ENCODE measurements around the gene SEL1L. TPM values are rescaled to one million over a fixed set of nuclear protein-coding genes. Genes with fewer than 3 reads are reported as not detected.
"Not testable (repeated sequence)": the region's sequence is repeated elsewhere in the genome, so short reads cannot be mapped to it uniquely, and the experiment has no call there.

The SEL1L gene
- total RNA-seq, 1 experiment from 2014 or later: 116 TPM

DNA sequence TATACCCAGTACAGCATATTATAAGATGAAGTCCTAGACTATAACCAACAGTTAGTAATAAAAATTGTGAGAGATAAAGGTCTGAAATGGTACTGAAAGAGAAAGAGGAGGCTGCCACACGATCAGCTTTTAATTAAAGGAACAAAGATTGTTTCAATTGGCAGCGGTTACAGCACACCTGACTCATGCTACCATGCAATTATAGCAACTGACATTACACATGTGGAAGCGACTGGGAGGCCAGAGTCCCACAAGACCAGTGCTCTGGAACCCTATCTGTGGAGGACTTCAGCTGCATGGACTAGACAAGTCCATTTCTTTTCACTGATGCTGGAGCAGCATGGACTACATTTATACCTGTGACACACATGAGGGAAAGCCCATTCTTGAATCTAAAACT, 55.2 kb downstream of the SEL1L start:
- Histone ChIP-seq H3K27ac (ENCODE audit: low read length) (no peak overlapping the region), H3K79me2 (ENCODE audit: low read length) (0 out of 2 replicates have a peak, but pooled peaks cover 6% of the 10 kb centered on the region), H3K36me3 (ENCODE audit: insufficient read depth, low read length) (peaks cover 58% of the 10 kb centered on the region; the same call in 1 of the 2 replicates)

DNA sequence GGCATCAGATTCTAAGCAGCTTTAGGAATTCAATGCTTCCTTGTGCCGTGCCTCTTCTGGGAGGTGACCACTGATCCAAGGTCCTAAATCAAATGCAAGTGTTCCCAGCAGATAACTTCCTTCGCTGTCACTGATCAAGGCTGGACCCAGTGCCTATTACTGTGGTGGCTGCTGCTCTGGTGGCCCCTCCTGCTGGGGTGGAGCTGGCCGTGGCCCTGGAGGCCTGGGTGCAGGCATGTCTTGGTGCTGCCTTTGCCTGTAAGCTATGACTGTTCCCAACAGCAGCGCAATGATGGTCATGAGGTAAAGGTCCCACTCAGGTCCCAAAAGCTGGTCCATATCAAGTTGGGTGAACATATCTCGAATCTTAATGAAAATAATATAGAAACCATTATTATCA, 56.8 kb downstream of the SEL1L start:
- Histone ChIP-seq H3K4me2 (ENCODE audit: low read depth, low read length, poor library complexity, severe bottlenecking) (no peak overlapping the region), H3K9me3 (ENCODE audit: low read length) (no peaks in the 10 kb centered on the region), H3K27me3 (ENCODE audit: low read length) (no peaks in the 10 kb centered on the region), H3K4me1 (ENCODE audit: low read length) (peaks cover 22% of the 10 kb centered on the region), H3K27ac (ENCODE audit: low read length) (no peak overlapping the region), H3K79me2 (ENCODE audit: low read length) (no peaks in the 10 kb centered on the region), H3K4me3 (ENCODE audit: low read length) (no peak overlapping the region), H3K36me3 (ENCODE audit: insufficient read depth, low read length) (peaks cover 57% of the 10 kb centered on the region; the same call in 1 of the 2 replicates), H3K9me2 (replicated peaks; ENCODE audit: insufficient read depth, low read length) (no peaks in the 10 kb centered on the region), H2AFZ (ENCODE audit: low read length) (no peak overlapping the region), H4K20me1 (ENCODE audit: insufficient read depth, low read depth, low read length) (no peaks in the 10 kb centered on the region), H3K9ac (ENCODE audit: low read length) (no peak overlapping the region)
- DNase-seq: no peak

More for the DNA sequence above, 55.2 kb downstream of the SEL1L start:
- peaks cover 8% of the 10 kb centered on the region for H3K4me1 ChIP-seq (ENCODE audit: low read length)
- no peak overlapping the region for H2AFZ ChIP-seq (ENCODE audit: low read length)
- no peaks in the 10 kb centered on the region for H3K27me3 ChIP-seq (ENCODE audit: low read length)
- H3K9ac ChIP-seq (ENCODE audit: low read length): no peak overlapping the region
- H4K20me1 ChIP-seq (ENCODE audit: insufficient read depth, low read depth, low read length): no peaks in the 10 kb centered on the region
- no peak overlapping the region for H3K4me2 ChIP-seq (ENCODE audit: low read depth, low read length, poor library complexity, severe bottlenecking)
- no peak for DNase-seq
- no peaks in the 10 kb centered on the region for H3K9me3 ChIP-seq (ENCODE audit: low read length)
- no peaks in the 10 kb centered on the region for H3K9me2 ChIP-seq (replicated peaks; ENCODE audit: insufficient read depth, low read length)
- H3K4me3 ChIP-seq (ENCODE audit: low read length): no peak overlapping the region

DNA sequence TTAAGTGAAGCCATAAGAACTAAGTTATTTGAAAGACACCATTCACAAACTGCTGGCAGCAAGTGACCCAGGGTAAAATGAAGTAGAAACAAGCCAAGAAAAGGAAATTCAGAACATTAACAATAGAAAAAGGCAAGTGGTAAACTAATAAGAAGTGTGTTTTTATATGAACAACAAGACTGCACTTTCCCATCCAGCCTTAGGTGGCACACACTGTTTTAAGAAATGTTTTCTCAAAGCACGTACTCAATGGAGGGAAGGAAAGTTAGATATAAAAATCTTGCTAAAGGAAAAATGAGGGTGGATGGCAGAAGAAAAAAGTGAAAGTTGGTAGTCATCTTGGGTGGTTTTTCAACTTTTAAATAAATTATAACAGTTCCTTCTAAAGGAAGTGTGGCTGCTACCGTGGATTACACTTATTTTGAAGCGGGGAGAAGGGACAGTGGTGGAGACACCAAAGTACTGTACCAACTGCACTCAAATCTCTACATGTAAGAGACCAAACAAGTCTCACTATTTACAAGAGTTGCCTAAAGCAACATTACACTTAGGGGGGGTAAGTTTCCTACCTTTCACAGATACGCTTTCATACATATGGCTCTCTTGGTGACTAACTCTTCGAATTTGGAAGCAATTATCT, 58.8 kb downstream of the SEL1L start:
- Histone ChIP-seq H3K27ac (ENCODE audit: low read length) (peak overlapping the region; percentile 2; the same call in 1 of the 2 replicates), H4K20me1 (ENCODE audit: insufficient read depth, low read depth, low read length) (no peaks in the 10 kb centered on the region), H3K79me2 (ENCODE audit: low read length) (no peaks in the 10 kb centered on the region), H3K36me3 (ENCODE audit: insufficient read depth, low read length) (peaks cover 46% of the 10 kb centered on the region; the same call in 1 of the 2 replicates), H2AFZ (ENCODE audit: low read length) (no peak overlapping the region), H3K9me2 (replicated peaks; ENCODE audit: insufficient read depth, low read length) (no peaks in the 10 kb centered on the region), H3K27me3 (ENCODE audit: low read length) (no peaks in the 10 kb centered on the region), H3K4me3 (ENCODE audit: low read length) (no peak overlapping the region), H3K9ac (ENCODE audit: low read length) (no peak overlapping the region), H3K4me2 (ENCODE audit: low read depth, low read length, poor library complexity, severe bottlenecking) (no peak overlapping the region), H3K4me1 (ENCODE audit: low read length) (peaks cover 39% of the 10 kb centered on the region), H3K9me3 (ENCODE audit: low read length) (no peaks in the 10 kb centered on the region)
- DNase-seq: no peak

DNA sequence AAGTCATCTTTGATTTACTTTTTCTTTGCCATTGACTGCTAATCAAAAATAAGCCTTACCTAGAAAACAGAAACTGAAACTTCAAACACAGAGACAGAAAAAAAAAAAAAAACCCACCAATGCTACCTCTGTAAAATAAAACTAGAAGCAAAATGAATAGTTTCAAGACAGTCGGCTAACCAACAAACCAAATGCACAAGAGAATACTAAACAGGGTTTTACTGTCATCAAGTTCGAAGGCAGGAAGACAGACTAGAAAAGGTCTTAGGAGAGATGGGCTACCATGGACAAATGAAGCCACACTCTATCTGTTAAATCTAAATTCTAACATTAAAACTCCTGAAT, 59.5 kb downstream of the SEL1L start:
- H3K36me3 ChIP-seq (ENCODE audit: insufficient read depth, low read length): peaks cover 41% of the 10 kb centered on the region; the same call in 1 of the 2 replicates
- H3K4me3 ChIP-seq (ENCODE audit: low read length): no peak overlapping the region
- H3K9me3 ChIP-seq (ENCODE audit: low read length): no peaks in the 10 kb centered on the region
- no peaks in the 10 kb centered on the region for H3K27me3 ChIP-seq (ENCODE audit: low read length)
- peak overlapping the region; percentile 2; the same call in 1 of the 2 replicates for H3K27ac ChIP-seq (ENCODE audit: low read length)
- H3K79me2 ChIP-seq (ENCODE audit: low read length): no peaks in the 10 kb centered on the region
- H3K9ac ChIP-seq (ENCODE audit: low read length): no peak overlapping the region
- H3K4me2 ChIP-seq (ENCODE audit: low read depth, low read length, poor library complexity, severe bottlenecking): no peak overlapping the region
- DNase-seq: no peak
- peaks cover 39% of the 10 kb centered on the region for H3K4me1 ChIP-seq (ENCODE audit: low read length)
- H3K9me2 ChIP-seq (replicated peaks; ENCODE audit: insufficient read depth, low read length): no peaks in the 10 kb centered on the region
- H4K20me1 ChIP-seq (ENCODE audit: insufficient read depth, low read depth, low read length): no peaks in the 10 kb centered on the region
- H2AFZ ChIP-seq (ENCODE audit: low read length): no peak overlapping the region

DNA sequence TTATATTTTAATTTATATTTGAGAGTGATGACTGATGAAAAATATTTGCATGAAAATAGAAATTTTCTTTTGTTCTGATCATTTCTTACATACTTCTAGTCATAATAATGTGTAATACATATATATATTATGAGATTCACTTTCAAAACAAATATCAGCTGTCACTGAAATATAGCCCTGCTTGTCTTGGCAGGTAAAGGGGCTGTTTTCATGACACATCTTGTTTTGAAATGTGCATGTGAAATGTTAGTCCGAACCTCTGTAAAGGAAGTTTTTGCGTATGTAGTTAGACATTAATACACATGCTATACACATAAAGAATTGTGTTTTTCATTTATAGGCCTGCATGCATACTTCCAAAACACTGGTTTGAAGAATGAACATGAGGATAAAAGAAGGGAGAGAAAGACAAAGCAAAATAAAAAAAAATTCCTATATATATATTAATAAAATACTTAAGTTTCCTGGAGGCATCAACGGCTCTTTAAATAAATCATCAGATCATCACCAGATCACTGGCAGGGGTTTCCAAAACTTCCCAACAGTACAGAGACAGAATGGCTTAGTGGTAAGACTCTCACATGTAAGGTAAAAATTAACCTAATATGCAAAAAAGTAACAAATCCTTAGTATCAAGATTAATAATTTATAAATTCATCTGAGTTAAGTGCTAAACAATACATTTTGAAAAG, 60.1 kb downstream of the SEL1L start:
- Histone ChIP-seq H3K9ac (ENCODE audit: low read length) (no peak overlapping the region), H3K4me3 (ENCODE audit: low read length) (no peak overlapping the region), H3K4me2 (ENCODE audit: low read depth, low read length, poor library complexity, severe bottlenecking) (no peak overlapping the region), H3K27ac (ENCODE audit: low read length) (no peak overlapping the region), H3K9me2 (replicated peaks; ENCODE audit: insufficient read depth, low read length) (no peaks in the 10 kb centered on the region), H3K79me2 (ENCODE audit: low read length) (no peaks in the 10 kb centered on the region), H3K36me3 (ENCODE audit: insufficient read depth, low read length) (peaks cover 35% of the 10 kb centered on the region; the same call in 1 of the 2 replicates), H3K27me3 (ENCODE audit: low read length) (no peaks in the 10 kb centered on the region), H4K20me1 (ENCODE audit: insufficient read depth, low read depth, low read length) (no peaks in the 10 kb centered on the region), H3K4me1 (ENCODE audit: low read length) (peaks cover 39% of the 10 kb centered on the region), H3K9me3 (ENCODE audit: low read length) (no peaks in the 10 kb centered on the region), H2AFZ (ENCODE audit: low read length) (no peak overlapping the region)
- DNase-seq: no peak

DNA sequence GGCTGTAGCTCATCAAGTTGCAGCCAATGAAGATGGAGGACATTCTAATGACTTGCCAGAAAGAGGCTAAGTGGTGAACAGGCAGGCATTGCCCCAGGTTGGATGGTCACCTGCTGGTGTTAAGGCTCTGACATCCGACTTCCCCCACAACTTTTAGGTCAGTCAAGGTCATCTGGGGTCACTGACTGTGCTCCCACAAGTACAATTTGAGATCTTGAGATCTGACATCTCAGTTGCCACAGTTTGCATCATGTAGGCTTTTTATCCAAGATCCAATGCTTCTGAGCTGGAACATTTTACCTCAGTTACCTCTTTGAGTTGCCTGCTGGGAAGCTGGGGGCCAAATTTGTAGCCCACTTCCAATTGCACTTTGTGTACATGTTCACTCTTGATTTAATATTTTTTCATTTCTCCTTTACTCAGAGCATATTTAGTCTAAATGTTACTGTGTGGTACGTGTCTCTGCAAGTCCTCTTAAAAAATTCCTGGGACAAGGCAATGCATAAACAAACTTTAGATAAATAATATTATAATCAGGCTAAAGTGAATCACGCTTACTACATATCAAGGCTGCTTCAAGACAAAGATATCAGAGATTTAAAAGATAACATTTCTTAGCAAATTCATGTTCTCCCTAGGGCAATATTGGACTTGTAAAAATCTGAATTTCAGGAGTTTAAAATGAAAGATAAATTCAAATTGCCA, 61.4 kb downstream of the SEL1L start:
- Histone ChIP-seq H3K9me2 (replicated peaks; ENCODE audit: insufficient read depth, low read length) (no peaks in the 10 kb centered on the region), H3K4me2 (ENCODE audit: low read depth, low read length, poor library complexity, severe bottlenecking) (no peak overlapping the region), H3K36me3 (ENCODE audit: insufficient read depth, low read length) (peaks cover 29% of the 10 kb centered on the region; the same call in 1 of the 2 replicates), H3K4me3 (ENCODE audit: low read length) (no peak overlapping the region), H3K9ac (ENCODE audit: low read length) (no peak overlapping the region), H4K20me1 (ENCODE audit: insufficient read depth, low read depth, low read length) (no peaks in the 10 kb centered on the region), H2AFZ (ENCODE audit: low read length) (no peak overlapping the region), H3K27ac (ENCODE audit: low read length) (0 out of 2 replicates have a peak overlapping the region, but pooled peaks have one; percentile 5), H3K4me1 (ENCODE audit: low read length) (peaks cover 39% of the 10 kb centered on the region), H3K79me2 (ENCODE audit: low read length) (no peaks in the 10 kb centered on the region), H3K27me3 (ENCODE audit: low read length) (no peaks in the 10 kb centered on the region), H3K9me3 (ENCODE audit: low read length) (no peaks in the 10 kb centered on the region)
- DNase-seq: no peak

DNA sequence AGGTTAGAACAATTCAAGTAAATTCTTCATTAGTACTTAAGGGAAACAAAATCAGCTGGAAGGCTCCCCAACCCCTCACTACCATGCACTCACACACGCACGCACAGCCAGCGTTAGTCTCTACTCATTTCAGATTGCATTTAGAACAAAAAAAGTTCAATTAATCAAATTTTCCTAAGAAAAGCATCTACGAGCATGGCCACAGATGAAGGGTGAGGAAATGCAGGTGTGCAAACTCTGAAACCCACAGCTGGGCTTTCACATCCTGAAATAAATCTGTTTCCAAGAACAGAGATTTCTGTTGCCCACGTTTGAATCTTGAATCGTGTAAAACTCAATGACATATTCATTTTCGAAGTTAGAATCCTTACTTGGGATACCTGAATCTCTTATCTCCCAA, 62.6 kb downstream of the SEL1L start:
- Histone ChIP-seq H2AFZ (ENCODE audit: low read length) (no peak overlapping the region), H3K36me3 (ENCODE audit: insufficient read depth, low read length) (peaks cover 17% of the 10 kb centered on the region; the same call in 1 of the 2 replicates), H3K4me1 (ENCODE audit: low read length) (peaks cover 39% of the 10 kb centered on the region), H3K79me2 (ENCODE audit: low read length) (no peaks in the 10 kb centered on the region), H3K27me3 (ENCODE audit: low read length) (no peaks in the 10 kb centered on the region), H3K9me2 (replicated peaks; ENCODE audit: insufficient read depth, low read length) (no peaks in the 10 kb centered on the region), H3K9ac (ENCODE audit: low read length) (no peak overlapping the region), H3K4me2 (ENCODE audit: low read depth, low read length, poor library complexity, severe bottlenecking) (peak overlapping the region; percentile 26), H3K4me3 (ENCODE audit: low read length) (peak overlapping the region; percentile 9; the same call in 1 of the 2 replicates), H3K9me3 (ENCODE audit: low read length) (no peaks in the 10 kb centered on the region), H3K27ac (ENCODE audit: low read length) (peak overlapping the region; percentile 71), H4K20me1 (ENCODE audit: insufficient read depth, low read depth, low read length) (no peaks in the 10 kb centered on the region)
- peak; percentile 81 for DNase-seq

DNA sequence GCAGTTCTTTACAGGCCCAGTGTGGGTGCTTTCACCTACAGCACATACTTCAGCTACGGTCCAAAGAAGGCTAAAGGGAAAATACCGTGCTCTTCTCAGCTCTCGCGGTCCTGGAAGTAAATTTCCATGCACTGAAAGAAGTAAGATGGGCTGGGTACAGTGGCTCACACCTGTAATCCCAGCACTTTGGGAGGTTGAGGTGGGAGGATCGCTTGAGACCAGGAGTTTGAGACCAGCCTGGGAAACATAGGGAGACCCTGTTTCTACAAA, 63.2 kb downstream of the SEL1L start:
- not testable (repeated sequence) for H4K20me1 ChIP-seq (ENCODE audit: insufficient read depth, low read depth, low read length); H3K27me3 ChIP-seq (ENCODE audit: low read length); H3K9me2 ChIP-seq (replicated peaks; ENCODE audit: insufficient read depth, low read length); H3K9me3 ChIP-seq (ENCODE audit: low read length); DNase-seq; H3K4me3 ChIP-seq (ENCODE audit: low read length); H3K79me2 ChIP-seq (ENCODE audit: low read length); H3K9ac ChIP-seq (ENCODE audit: low read length); H2AFZ ChIP-seq (ENCODE audit: low read length)
- Histone ChIP-seq H3K4me1 (ENCODE audit: low read length) (peaks cover 43% of the 10 kb centered on the region), H3K36me3 (ENCODE audit: insufficient read depth, low read length) (peaks cover 14% of the 10 kb centered on the region; the same call in 1 of the 2 replicates), H3K27ac (ENCODE audit: low read length) (peak overlapping the region; percentile 71), H3K4me2 (ENCODE audit: low read depth, low read length, poor library complexity, severe bottlenecking) (peak overlapping the region; percentile 26)

Measured in Karpas-422 (cell line).